Trophoblast cell (in vitro differentiated cells and primary cell): ENCODE results near the gene CCDC88B.
A peak's percentile ranks its signal among the peaks of the same experiment; 100 is the strongest.

Source experiments
- DNase-seq, 2 donors: peaks; one replicate each; pipeline ENCODE4 v3.0.0-alpha.2; 2016
- H2AFZ ChIP-seq: 2 replicates; pipeline ENCODE4 v1.6.1; 2013; ENCODE audit warnings: low read length, moderate library complexity, mild to moderate bottlenecking; ENCODE audit not compliant: insufficient read depth, poor library complexity
- H2AK5ac ChIP-seq: 2 replicates; pipeline ENCODE4 v1.6.1; 2013; ENCODE audit warnings: mild to moderate bottlenecking, low read length
- H2BK120ac ChIP-seq: 2 replicates; pipeline ENCODE4 v1.6.1; 2013; ENCODE audit warnings: low read length, mild to moderate bottlenecking, moderate library complexity; ENCODE audit not compliant: insufficient read depth, poor library complexity
- H2BK12ac ChIP-seq: 2 replicates; pipeline ENCODE4 v1.6.1; 2013; ENCODE audit warnings: mild to moderate bottlenecking, low read length, moderate library complexity
- H2BK5ac ChIP-seq: 2 replicates; pipeline ENCODE4 v1.6.1; 2013; ENCODE audit warnings: low read length, low read depth, moderate library complexity, mild to moderate bottlenecking; ENCODE audit not compliant: poor library complexity
- H3K14ac ChIP-seq: 2 replicates; pipeline ENCODE4 v1.6.1; 2013; ENCODE audit warnings: mild to moderate bottlenecking, low read length
- H3K18ac ChIP-seq: 2 replicates; pipeline ENCODE4 v1.6.1; 2013; ENCODE audit warnings: mild to moderate bottlenecking, low read length
- H3K23ac ChIP-seq: 2 replicates; pipeline ENCODE4 v1.6.1; 2013; ENCODE audit warnings: low read length
- H3K27ac ChIP-seq: 2 replicates; pipeline ENCODE4 v1.5.1; 2013; ENCODE audit warnings: low read depth, mild to moderate bottlenecking, inconsistent platforms, low read length, moderate library complexity
- H3K27me3 ChIP-seq: 2 replicates; pipeline ENCODE4 v1.6.1; 2013; ENCODE audit warnings: inconsistent platforms, mild to moderate bottlenecking, low read length, moderate library complexity; ENCODE audit not compliant: insufficient read depth
- H3K36me3 ChIP-seq, 2 experiments: 1 replicate in 1 of 2; 2 replicates in 1 of 2; pipeline ENCODE4 v1.6.1; 2013; ENCODE audit warnings: low read length in 2 of 2, mild to moderate bottlenecking in 2 of 2, moderate library complexity in 1 of 2; ENCODE audit not compliant: insufficient read depth in 2 of 2, control insufficient read depth in 1 of 2
- H3K4ac ChIP-seq: 2 replicates; pipeline ENCODE4 v1.6.1; 2013; ENCODE audit warnings: low read depth, mild to moderate bottlenecking, low read length, moderate library complexity
- H3K4me1 ChIP-seq, 2 experiments: 1 replicate in 1 of 2; 2 replicates in 1 of 2; pipeline ENCODE4 v1.6.1; 2013; ENCODE audit warnings: low read length in 2 of 2, mild to moderate bottlenecking in 2 of 2, moderate library complexity in 1 of 2; ENCODE audit not compliant: insufficient read depth in 2 of 2, control insufficient read depth in 1 of 2
- H3K4me2 ChIP-seq: 2 replicates; pipeline ENCODE4 v1.6.1; 2013; ENCODE audit warnings: inconsistent platforms, mild to moderate bottlenecking, low read length, moderate library complexity
- H3K4me3 ChIP-seq: 2 replicates; pipeline ENCODE4 v1.5.1; 2013; ENCODE audit warnings: mild to moderate bottlenecking, low read depth, low read length, inconsistent platforms
- H3K79me1 ChIP-seq: one replicate; pipeline ENCODE4 v1.6.1; 2013; ENCODE audit warnings: low read length
- H3K79me2 ChIP-seq: 2 replicates; pipeline ENCODE4 v1.6.1; 2013; ENCODE audit warnings: low read length, mild to moderate bottlenecking; ENCODE audit not compliant: control insufficient read depth, insufficient read depth, poor library complexity
- H3K9ac ChIP-seq: 2 replicates; pipeline ENCODE4 v1.6.1; 2013; ENCODE audit warnings: mild to moderate bottlenecking, low read length
- H3K9me3 ChIP-seq: 2 replicates; pipeline ENCODE4 v1.6.1; 2013; ENCODE audit warnings: low read depth, mild to moderate bottlenecking, control low read depth, inconsistent platforms, low read length; ENCODE audit not compliant: insufficient read depth
- H4K12ac ChIP-seq: 2 replicates; pipeline ENCODE4 v1.6.1; 2013; ENCODE audit warnings: low read depth, mild to moderate bottlenecking, low read length, moderate library complexity
- H4K8ac ChIP-seq: 2 replicates; pipeline ENCODE4 v1.6.1; 2013; ENCODE audit warnings: low read depth, mild to moderate bottlenecking, low read length, moderate library complexity
- H4K91ac ChIP-seq: one replicate; pipeline ENCODE4 v1.6.1; 2013; ENCODE audit warnings: low read depth, mild to moderate bottlenecking, low read length, moderate library complexity
- WGBS: extraction: QIAGEN DNeasy Blood & Tissue Kit; methylation state at CpG from one replicate; pipeline ENCODE4 v1.1.7; 2013; ENCODE audit warnings: missing lambda C conversion rate; ENCODE audit not compliant: insufficient read length, insufficient coverage; ENCODE audit errors: extremely low coverage; 5-methylcytosine and 5-hydroxymethylcytosine counted together

Gene CCDC88B

DNA sequence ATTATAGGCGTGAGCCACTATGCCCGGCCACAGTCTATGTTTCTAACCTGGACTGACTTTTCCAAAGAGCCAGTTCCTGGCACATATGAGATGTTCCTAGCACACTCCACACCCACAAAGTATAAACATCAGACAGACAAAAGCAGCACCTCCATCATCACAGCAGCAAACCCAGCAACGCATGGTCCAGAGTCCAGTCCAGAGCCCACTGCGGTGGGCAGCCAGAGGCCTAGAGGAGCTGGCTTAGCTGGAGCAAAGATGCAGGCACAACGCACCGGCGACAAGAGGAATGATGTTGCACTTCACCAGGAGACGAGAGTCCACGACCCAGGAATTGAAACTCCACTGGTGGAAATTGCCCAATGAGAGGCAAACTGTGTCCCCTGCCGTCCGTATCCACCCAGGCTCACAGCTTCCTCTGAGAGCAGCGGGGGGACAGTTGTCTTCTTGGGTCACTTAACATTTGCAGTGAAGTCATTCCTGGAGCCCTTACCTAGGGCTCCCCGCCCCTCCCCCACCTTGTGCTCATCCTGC is 55.6 kb downstream of the CCDC88B start:
- Histone ChIP-seq H4K91ac (no peak overlapping the region), H3K14ac (no peak overlapping the region), H3K4ac (no peak overlapping the region), H3K27ac (no peak overlapping the region), H2BK12ac (peak overlapping the region; percentile 63), H3K23ac (no peak overlapping the region), H4K8ac (no peak overlapping the region), H3K4me3 (no peak overlapping the region), H2BK5ac (no peak overlapping the region), H3K9ac (no peak overlapping the region), H3K4me2 (no peak overlapping the region), H3K9me3 (peaks cover 2% of the 10 kb centered on the region), H3K79me1 (peaks cover 10% of the 10 kb centered on the region), H3K18ac (no peak overlapping the region), H2BK120ac (no peak overlapping the region), H3K27me3 (no peaks in the 10 kb centered on the region), H3K4me1 (peaks cover 20 to 22% of the 10 kb centered on the region in 2 experiments), H3K36me3 (no peaks in the 10 kb centered on the region), H3K79me2 (no peaks in the 10 kb centered on the region), H2AK5ac (no peak overlapping the region), H4K12ac (no peak overlapping the region), H2AFZ (no peak overlapping the region)
- DNase-seq = no peak
- WGBS = no CpG with 5 or more reads among the region's 13 CpGs

DNA sequence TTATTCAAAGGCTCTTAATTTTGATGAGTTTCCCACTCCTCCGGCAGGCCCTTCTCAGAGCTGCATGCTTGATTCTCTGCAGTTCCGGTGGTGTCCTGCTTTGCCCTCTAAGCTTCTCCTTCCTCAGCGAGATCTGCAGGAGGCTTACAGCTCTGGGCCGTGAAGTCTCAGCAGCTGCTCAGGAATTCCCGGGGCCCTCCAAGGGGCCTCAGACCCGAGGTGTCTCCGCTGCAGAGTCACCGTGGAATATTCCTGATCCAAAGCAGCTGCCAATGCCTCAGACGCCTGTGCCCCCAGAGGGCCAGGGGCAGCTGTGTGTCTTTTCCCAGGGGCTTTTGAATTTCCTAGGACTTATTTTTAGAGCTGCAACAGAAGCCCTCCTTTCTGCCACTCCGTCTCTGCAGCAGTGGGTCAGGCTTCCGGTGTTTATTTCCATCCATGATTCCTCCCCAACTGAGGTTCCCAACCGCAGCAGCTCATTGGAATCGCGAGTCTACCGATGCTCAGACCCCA is 56.1 kb downstream of the CCDC88B start:
- H3K4ac ChIP-seq = no peak overlapping the region

DNA sequence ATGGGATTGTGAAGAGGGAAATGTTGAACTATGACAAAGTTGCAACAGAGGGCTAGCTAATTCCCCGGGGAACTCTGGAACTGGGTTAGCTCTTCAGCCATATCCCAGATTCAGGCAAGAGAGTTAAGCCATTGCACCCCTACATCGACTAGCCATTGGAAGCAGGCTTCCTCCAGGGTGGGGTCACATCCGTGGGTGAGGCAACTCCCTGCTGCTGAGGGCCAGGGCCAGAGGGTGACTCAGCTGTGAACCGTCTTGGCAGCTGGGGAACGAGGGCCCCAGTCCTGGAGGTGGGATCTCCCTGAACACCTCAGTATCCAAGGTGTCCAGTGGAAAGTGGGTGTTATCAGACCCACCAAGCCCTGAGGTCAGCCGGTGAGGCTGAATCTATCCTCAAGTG is 60.1 kb downstream of the CCDC88B start:
- Histone ChIP-seq H3K4ac (no peak overlapping the region), H2BK120ac (no peak overlapping the region), H4K8ac (no peak overlapping the region), H3K79me1 (peaks cover 11% of the 10 kb centered on the region), H4K12ac (no peak overlapping the region), H3K9ac (no peak overlapping the region), H2AFZ (no peak overlapping the region), H3K79me2 (no peaks in the 10 kb centered on the region), H3K18ac (no peak overlapping the region), H3K4me3 (no peak overlapping the region), H3K9me3 (peaks cover 6% of the 10 kb centered on the region), H3K4me2 (no peak overlapping the region), H2BK12ac (no peak overlapping the region), H3K14ac (no peak overlapping the region), H3K27me3 (no peaks in the 10 kb centered on the region), H3K36me3 (no peaks in the 10 kb centered on the region), H3K4me1 (peaks cover 13% of the 10 kb centered on the region in 2 experiments), H3K27ac (no peak overlapping the region), H3K23ac (no peak overlapping the region), H2BK5ac (no peak overlapping the region), H2AK5ac (peak overlapping the region; percentile 51), H4K91ac (no peak overlapping the region)
- no CpG with 5 or more reads among the region's 6 CpGs for WGBS
- DNase-seq = no peak

More for the DNA sequence above, 56.1 kb downstream of the CCDC88B start:
- H3K18ac ChIP-seq = no peak overlapping the region
- no CpG with 5 or more reads among the region's 15 CpGs for WGBS
- no peak overlapping the region for H4K12ac ChIP-seq
- no peaks in the 10 kb centered on the region for H3K36me3 ChIP-seq
- no peak overlapping the region for H2AK5ac ChIP-seq
- peaks cover 2% of the 10 kb centered on the region for H3K9me3 ChIP-seq
- H3K14ac ChIP-seq = no peak overlapping the region
- H3K27ac ChIP-seq = no peak overlapping the region
- H2BK12ac ChIP-seq = no peak overlapping the region
- peaks cover 20 to 22% of the 10 kb centered on the region in 2 experiments for H3K4me1 ChIP-seq
- peak overlapping the region; percentile 51 for H4K91ac ChIP-seq
- H3K4me3 ChIP-seq = no peak overlapping the region
- H3K79me1 ChIP-seq = peaks cover 10% of the 10 kb centered on the region
- H3K27me3 ChIP-seq = no peaks in the 10 kb centered on the region
- H2BK120ac ChIP-seq = no peak overlapping the region
- DNase-seq = no peak
- H3K79me2 ChIP-seq = no peaks in the 10 kb centered on the region
- H2AFZ ChIP-seq = peak overlapping the region; percentile 50
- H3K23ac ChIP-seq = no peak overlapping the region
- H2BK5ac ChIP-seq = no peak overlapping the region
- H4K8ac ChIP-seq = peak overlapping the region; percentile 34
- H3K9ac ChIP-seq = no peak overlapping the region
- peak overlapping the region; percentile 9 for H3K4me2 ChIP-seq

DNA sequence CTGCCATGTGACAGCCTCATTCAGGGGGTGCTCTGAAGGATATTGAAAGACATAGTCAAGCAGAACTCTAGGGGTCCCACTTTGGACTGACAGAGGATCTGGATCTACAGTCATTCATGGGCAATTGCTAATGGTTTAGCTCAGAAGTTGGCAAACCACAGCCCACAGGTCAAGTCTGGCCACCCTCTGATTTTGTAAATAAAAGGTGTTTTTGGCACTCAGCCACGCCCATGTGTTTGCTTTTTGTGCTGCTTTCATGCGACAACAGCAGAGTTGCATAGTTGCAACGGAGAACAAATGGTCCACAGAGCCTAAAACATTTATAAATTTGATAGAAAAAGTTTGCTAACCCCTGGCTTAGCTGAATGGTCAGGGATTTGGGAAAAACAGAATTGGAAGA is 60.7 kb downstream of the CCDC88B start:
- no peak overlapping the region for H2BK12ac ChIP-seq
- no peak for DNase-seq
- peaks cover 6% of the 10 kb centered on the region for H3K9me3 ChIP-seq
- no peaks in the 10 kb centered on the region for H3K27me3 ChIP-seq
- no peak overlapping the region for H2AFZ ChIP-seq
- H3K4me3 ChIP-seq = no peak overlapping the region
- H4K8ac ChIP-seq = no peak overlapping the region
- no peak overlapping the region for H4K91ac ChIP-seq
- H2BK5ac ChIP-seq = no peak overlapping the region
- H3K9ac ChIP-seq = no peak overlapping the region
- H3K36me3 ChIP-seq = no peaks in the 10 kb centered on the region
- no peak overlapping the region for H3K4ac ChIP-seq
- no CpG with 5 or more reads among the region's 3 CpGs for WGBS
- no peak overlapping the region for H3K27ac ChIP-seq
- H3K14ac ChIP-seq = no peak overlapping the region
- H3K18ac ChIP-seq = no peak overlapping the region
- no peak overlapping the region for H2AK5ac ChIP-seq
- no peak overlapping the region for H2BK120ac ChIP-seq
- H3K4me1 ChIP-seq = peaks cover 11 to 12% of the 10 kb centered on the region in 2 experiments
- H3K79me1 ChIP-seq = peaks cover 11% of the 10 kb centered on the region
- H3K23ac ChIP-seq = no peak overlapping the region
- no peak overlapping the region for H4K12ac ChIP-seq
- no peaks in the 10 kb centered on the region for H3K79me2 ChIP-seq
- H3K4me2 ChIP-seq = no peak overlapping the region
